GM12878 (cell line): ENCODE results near the gene TCP11L1. TPM values are rescaled to one million over a fixed set of nuclear protein-coding genes. Genes with fewer than 3 reads are reported as not detected.

Source experiments
- ATAC-seq: fragments of 200-7000 bp; cut with Tn5 transposase; 3 replicates; pipeline ENCODE4 v1.9.1; 2020; ENCODE audit warnings: mild to moderate bottlenecking, moderate library complexity
- BruUV-seq: library from RNA; stranded (reverse); fragments of 400-500 nt; replicated peaks from 2 replicates; lab custom pipeline; 2021; lab: Mats Ljungman, UMichigan
- CTCF ChIA-PET: fragments of 300-600 bp; sonication (Branson Sonifier 250); formaldehyde crosslinking; extraction: SDS; loops from one replicate; lab custom pipeline; 2021; ENCODE audit warnings: inconsistent platforms; lab: Yijun Ruan, JAX
- POLR2A ChIA-PET: fragments of 350-600 bp; formaldehyde crosslinking; extraction: SDS; loops from one replicate; lab custom pipeline; 2021; ENCODE audit warnings: inconsistent platforms; lab: Charles Lee
- RAD21 ChIA-PET: fragments of 300-600 bp; sonication (Branson Sonifier 250); formaldehyde crosslinking; loops from one replicate; lab custom pipeline; 2023; ENCODE audit warnings: antibody characterized with exemption; ENCODE audit not compliant: unreplicated experiment; lab: Charles Lee
- SMC1A ChIA-PET: fragments of 300-600 bp; sonication (Branson Sonifier 250); formaldehyde crosslinking; loops from one replicate; lab custom pipeline; 2023; ENCODE audit not compliant: unreplicated experiment, uncharacterized antibody; lab: Charles Lee
- DNase-seq: peaks from one replicate; pipeline ENCODE4 v3.0.0-alpha.2; 2011; ENCODE audit warnings: low read depth, low spot score
- FAIRE-seq: peaks from 3 replicates; lab custom pipeline; 2011; peaks lifted over from hg19 to GRCh38; lab: Jason Lieb, UNC
- H2AFZ ChIP-seq: 2 replicates; pipeline ENCODE4 v1.6.0; 2011; ENCODE audit warnings: low read depth, low read length, control low read depth; ENCODE audit not compliant: control insufficient read depth
- H3K27ac ChIP-seq: 2 replicates; pipeline ENCODE4 v1.5.1; 2011; ENCODE audit warnings: control low read depth; ENCODE audit not compliant: control insufficient read depth, insufficient read depth
- H3K27me3 ChIP-seq, 2 experiments: replicated peaks in 1 of 2; 2 replicates each; pipeline versions ENCODE4 v1.6.0 to v1.6.1; 2011; ENCODE audit warnings: low read length in 1 of 2; ENCODE audit not compliant: control insufficient read depth in 2 of 2, insufficient read depth in 2 of 2
- H3K36me3 ChIP-seq, 2 experiments: 2 replicates each; pipeline ENCODE4 v1.5.1; 2011; ENCODE audit warnings: low read length in 1 of 2; ENCODE audit not compliant: control insufficient read depth in 2 of 2, insufficient read depth in 2 of 2
- H3K4me1 ChIP-seq: 2 replicates; pipeline ENCODE4 v1.6.1; 2011; ENCODE audit warnings: mild to moderate bottlenecking, low read length, moderate library complexity, mixed read lengths; ENCODE audit not compliant: control insufficient read depth, insufficient read depth
- H3K4me2 ChIP-seq: 2 replicates; pipeline ENCODE4 v1.6.0; 2011; ENCODE audit warnings: control low read depth; ENCODE audit not compliant: control insufficient read depth, insufficient read depth
- H3K4me3 ChIP-seq: fragments of 200-600 bp; sonication (generic); 2 replicates; pipeline ENCODE4 v1.5.1; 2016
- H3K79me2 ChIP-seq: 2 replicates; pipeline ENCODE4 v1.6.0; 2011; ENCODE audit warnings: low read length; ENCODE audit not compliant: control insufficient read depth, insufficient read depth
- H3K9ac ChIP-seq: 2 replicates; pipeline ENCODE4 v1.8.0; 2011; ENCODE audit warnings: low read length, control low read depth, mixed read lengths; ENCODE audit not compliant: control insufficient read depth, insufficient read depth
- H3K9me3 ChIP-seq: replicated peaks from 3 replicates; pipeline ENCODE4 v1.5.1; 2011; ENCODE audit warnings: mild to moderate bottlenecking, low read length; ENCODE audit not compliant: control insufficient read depth, insufficient read depth
- H4K20me1 ChIP-seq: 2 replicates; pipeline ENCODE4 v1.6.0; 2011; ENCODE audit not compliant: control insufficient read depth, insufficient read depth
- BCLAF1 ChIP-seq: fragments of 450-650 bp; IDR thresholded peaks from 2 replicates; pipeline ENCODE4 v1.6.1; 2017; ENCODE audit warnings: antibody characterized with exemption, mild to moderate bottlenecking, moderate library complexity
- FOS ChIP-seq: IDR thresholded peaks from 3 replicates; pipeline ENCODE4 v1.6.1; 2011; ENCODE audit warnings: borderline replicate concordance; ENCODE audit not compliant: insufficient read length; ENCODE audit errors: extremely low read depth
- KDM1A ChIP-seq: fragments of 200-600 bp; sonication (generic); IDR thresholded peaks from 2 replicates; pipeline ENCODE4 v1.6.1; 2016; ENCODE audit warnings: borderline replicate concordance
- RBBP5 ChIP-seq: fragments of 200-600 bp; sonication (generic); conservative IDR thresholded peaks from 2 replicates; pipeline ENCODE4 v1.6.1; 2016
- RUNX3 ChIP-seq: IDR thresholded peaks from 2 replicates; pipeline ENCODE4 v1.6.1; 2012; ENCODE audit warnings: low read length, inconsistent platforms
- SIN3A ChIP-seq: IDR thresholded peaks from 2 replicates; pipeline ENCODE4 v1.6.1; 2012; ENCODE audit warnings: low read depth, low read length, improper control_type of control experiment
- YBX1 ChIP-seq: fragments of 450-650 bp; IDR thresholded peaks from 2 replicates; pipeline ENCODE4 v1.6.1; 2016; ENCODE audit warnings: antibody characterized with exemption
- WGBS: methylation state at CpG from one replicate; pipeline ENCODE4 v1.1.6; 2016; ENCODE audit warnings: low lambda C conversion rate; ENCODE audit not compliant: insufficient replicate concordance, insufficient coverage; ENCODE audit errors: missing lambda C conversion rate; 5-methylcytosine and 5-hydroxymethylcytosine counted together
- in situ Hi-C: fragments of 300-500 bp; cut with MboI; formaldehyde crosslinking; loops from 9 replicates; pipeline ENCODE4 v1.14.3; 2018; ENCODE audit warnings: mixed read lengths
- intact Hi-C: fragments of 100-400 bp; cut with micrococcal nuclease; formaldehyde crosslinking; loops from one replicate; pipeline ENCODE4 v1.14.2; 2022; ENCODE audit not compliant: unreplicated experiment
- polyA plus RNA-seq, 11 experiments: library from polyadenylated mRNA; depleted of rRNA in 4 of 11; unstranded in 6 of 11; stranded (reverse) in 5 of 11; fragments of >200 nt; fragmentation: Nextera tagmentation in 4 of 11; fragmentation: Illumina TruSeq in 1 of 11; extraction: Ambion mirVana in 4 of 11; extraction: Trizol in 1 of 11; gene quantifications; 1 replicate in 1 of 11; 2 replicates in 10 of 11; pipeline versions ENCODE4 v1.2.1 to v1.2.3, GENCODE V29; 2011 to 2016; ENCODE audit warnings: inconsistent platforms in 2 of 11, missing spikeins in 2 of 11, low read depth in 1 of 11
- total RNA-seq, 4 experiments: library from RNA; depleted of rRNA in 3 of 4; stranded (reverse); fragments of >200 nt in 3 of 4; fragmentation: Illumina TruSeq in 1 of 4; extraction: Trizol in 1 of 4; gene quantifications; 2 replicates each; pipeline versions ENCODE4 v1.2.1 to v1.2.3, GENCODE V29; 2013 to 2021
- TF ChIP-seq, protein P1 (sequence below): fragments of 450-650 bp; formaldehyde crosslinking; IDR thresholded peaks from 2 replicates; pipeline ENCODE4 v1.4.0; 2022; ENCODE audit warnings: mild to moderate bottlenecking, moderate library complexity
- TF ChIP-seq, protein P2 (sequence below): fragments of 450-650 bp; IDR thresholded peaks from 2 replicates; pipeline ENCODE4 v1.6.1; 2018; ENCODE audit warnings: mild to moderate bottlenecking, low read depth, moderate library complexity; ENCODE audit not compliant: partially characterized antibody

Gene TCP11L1
- total and polyA plus RNA-seq, 10 of the 15 experiments (the other 5 are each of a cell fraction or from before 2014, with no cell fraction given): 5.3 to 15.7 (median 13.0) TPM

- in situ Hi-C loops (loop anchor here (5.0 to 10.0 kb wide), 2 partner anchors 105 to 257 kb away; no protein-coding TSS in a partner anchor), intact Hi-C loops (loop anchor here (5.0 kb wide), 1 partner anchor 175 kb away; no protein-coding TSS in a partner anchor)
- no peak overlapping the region for H3K9ac ChIP-seq
- no peaks in the 10 kb centered on the region for H3K79me2 ChIP-seq
- no peaks in the 10 kb centered on the region for H3K27me3 ChIP-seq
- peaks cover 43% of the 10 kb centered on the region for H3K4me1 ChIP-seq
- ChIA-PET RAD21 (interaction anchor here (1.0 to 6.8 kb wide), 4 partner anchors 23 to 242 kb away, joined by 3 to 53 read pairs (median 7); partner anchors contain the start of gene TCP11L1), CTCF (interaction anchor here (0.6 to 10.8 kb wide), 6 partner anchors 18 to 221 kb away, joined by 3 to 144 read pairs (median 4); no protein-coding TSS in a partner anchor), POLR2A (no interaction called here), SMC1A (interaction anchor here (0.6 to 11.0 kb wide), 14 partner anchors 23 to 269 kb away, joined by 3 to 141 read pairs (median 5); partner anchors contain the start of genes CSTF3, QSER1 and TCP11L1)
- no peak overlapping the region for H3K4me3 ChIP-seq
- TF ChIP-seq FOS: no peak
- TF ChIP-seq YBX1: no peak
- no peak for TF ChIP-seq BCLAF1
- TF ChIP-seq, protein P1, sequence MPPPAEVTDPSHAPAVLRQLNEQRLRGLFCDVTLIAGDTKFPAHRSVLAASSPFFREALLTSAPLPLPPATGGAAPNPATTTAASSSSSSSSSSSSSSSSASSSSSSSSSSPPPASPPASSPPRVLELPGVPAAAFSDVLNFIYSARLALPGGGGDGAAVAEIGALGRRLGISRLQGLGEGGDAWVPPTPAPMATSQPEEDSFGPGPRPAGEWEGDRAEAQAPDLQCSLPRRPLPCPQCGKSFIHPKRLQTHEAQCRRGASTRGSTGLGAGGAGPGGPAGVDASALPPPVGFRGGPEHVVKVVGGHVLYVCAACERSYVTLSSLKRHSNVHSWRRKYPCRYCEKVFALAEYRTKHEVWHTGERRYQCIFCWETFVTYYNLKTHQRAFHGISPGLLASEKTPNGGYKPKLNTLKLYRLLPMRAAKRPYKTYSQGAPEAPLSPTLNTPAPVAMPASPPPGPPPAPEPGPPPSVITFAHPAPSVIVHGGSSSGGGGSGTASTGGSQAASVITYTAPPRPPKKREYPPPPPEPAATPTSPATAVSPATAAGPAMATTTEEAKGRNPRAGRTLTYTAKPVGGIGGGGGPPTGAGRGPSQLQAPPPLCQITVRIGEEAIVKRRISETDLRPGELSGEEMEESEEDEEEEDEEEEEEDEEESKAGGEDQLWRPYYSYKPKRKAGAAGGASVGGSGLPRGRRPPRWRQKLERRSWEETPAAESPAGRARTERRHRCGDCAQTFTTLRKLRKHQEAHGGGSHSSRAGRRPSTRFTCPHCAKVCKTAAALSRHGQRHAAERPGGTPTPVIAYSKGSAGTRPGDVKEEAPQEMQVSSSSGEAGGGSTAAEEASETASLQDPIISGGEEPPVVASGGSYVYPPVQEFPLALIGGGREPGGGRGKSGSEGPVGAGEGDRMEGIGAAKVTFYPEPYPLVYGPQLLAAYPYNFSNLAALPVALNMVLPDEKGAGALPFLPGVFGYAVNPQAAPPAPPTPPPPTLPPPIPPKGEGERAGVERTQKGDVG (CRISPR knock-in tag): no peak
- no peak for TF ChIP-seq RUNX3
- no peak for TF ChIP-seq SIN3A
- no peak for TF ChIP-seq RBBP5
- TF ChIP-seq KDM1A: no peak
- TF ChIP-seq, protein P2, sequence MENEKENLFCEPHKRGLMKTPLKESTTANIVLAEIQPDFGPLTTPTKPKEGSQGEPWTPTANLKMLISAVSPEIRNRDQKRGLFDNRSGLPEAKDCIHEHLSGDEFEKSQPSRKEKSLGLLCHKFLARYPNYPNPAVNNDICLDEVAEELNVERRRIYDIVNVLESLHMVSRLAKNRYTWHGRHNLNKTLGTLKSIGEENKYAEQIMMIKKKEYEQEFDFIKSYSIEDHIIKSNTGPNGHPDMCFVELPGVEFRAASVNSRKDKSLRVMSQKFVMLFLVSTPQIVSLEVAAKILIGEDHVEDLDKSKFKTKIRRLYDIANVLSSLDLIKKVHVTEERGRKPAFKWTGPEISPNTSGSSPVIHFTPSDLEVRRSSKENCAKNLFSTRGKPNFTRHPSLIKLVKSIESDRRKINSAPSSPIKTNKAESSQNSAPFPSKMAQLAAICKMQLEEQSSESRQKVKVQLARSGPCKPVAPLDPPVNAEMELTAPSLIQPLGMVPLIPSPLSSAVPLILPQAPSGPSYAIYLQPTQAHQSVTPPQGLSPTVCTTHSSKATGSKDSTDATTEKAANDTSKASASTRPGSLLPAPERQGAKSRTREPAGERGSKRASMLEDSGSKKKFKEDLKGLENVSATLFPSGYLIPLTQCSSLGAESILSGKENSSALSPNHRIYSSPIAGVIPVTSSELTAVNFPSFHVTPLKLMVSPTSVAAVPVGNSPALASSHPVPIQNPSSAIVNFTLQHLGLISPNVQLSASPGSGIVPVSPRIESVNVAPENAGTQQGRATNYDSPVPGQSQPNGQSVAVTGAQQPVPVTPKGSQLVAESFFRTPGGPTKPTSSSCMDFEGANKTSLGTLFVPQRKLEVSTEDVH: no peak
- no TSS peak for BruUV-seq
- no peak overlapping the region for H2AFZ ChIP-seq
- FAIRE-seq: no peak
- no peaks in the 10 kb centered on the region for H4K20me1 ChIP-seq
- no peak for DNase-seq
- peaks cover 0 to 8% of the 10 kb centered on the region in 2 experiments; a peak in 3 of 4 replicates for H3K36me3 ChIP-seq
- WGBS: 89% methylated on average over 5 of the region's 5 CpGs
- no peaks in the 10 kb centered on the region for H3K9me3 ChIP-seq
- no peak overlapping the region for H3K4me2 ChIP-seq
- ATAC-seq: no peak
- H3K27ac ChIP-seq: peak overlapping the region; percentile 68
Measured at GRCh38 chr11:33062137-33062536, 22.8 kb downstream of the TCP11L1 start.
